Measurements from ENCODE around the gene TMEM131. TPM values are rescaled to one million over a fixed set of nuclear protein-coding genes. Genes with fewer than 3 reads are reported as not detected.

Gene TMEM131
- total RNA-seq, 4 donors from 2014 or later, result 39.0 to 58.5 (median 41.3) TPM

DNA sequence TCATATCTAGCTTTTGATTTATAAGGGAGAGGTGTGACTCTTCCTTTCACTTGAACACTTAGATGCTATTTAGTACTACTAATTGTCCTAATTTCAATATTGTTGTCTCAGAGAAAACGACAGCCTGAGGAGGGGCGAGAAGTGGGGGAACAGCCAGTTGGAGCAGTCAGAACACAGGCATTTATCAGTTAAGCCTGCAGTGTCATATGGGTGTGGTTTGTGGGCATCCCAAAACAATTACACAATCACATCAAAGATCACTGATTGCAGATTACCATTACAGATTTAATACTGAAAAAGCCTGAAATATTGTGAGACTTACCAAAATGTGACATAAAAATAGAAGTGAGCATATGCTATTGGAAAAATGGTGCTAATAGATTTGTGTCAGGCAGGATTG, 15.8 kb downstream of the TMEM131 start:
- peaks cover 0 to 11% (median 0%) of the 10 kb centered on the region in 4 donors for H3K4me1 ChIP-seq
- DNase-seq (ENCODE audit: low spot score in 2 of 2), result no peak
- no peak overlapping the region for H3K27ac ChIP-seq
- no peaks in the 10 kb centered on the region for H3K27me3 ChIP-seq
- H3K9me3 ChIP-seq, result peaks cover 0 to 28% (median 8%) of the 10 kb centered on the region in 4 donors
- 93 to 95% methylated on average over 2 of the region's 2 CpGs for WGBS, 2 donors
- H3K4me3 ChIP-seq, result no peak overlapping the region
- no peak for TF ChIP-seq POLR2A (IDR thresholded peaks at IDR 0.05)
- peaks cover 0 to 10% (median 0%) of the 10 kb centered on the region in 3 donors for H3K36me3 ChIP-seq

DNA sequence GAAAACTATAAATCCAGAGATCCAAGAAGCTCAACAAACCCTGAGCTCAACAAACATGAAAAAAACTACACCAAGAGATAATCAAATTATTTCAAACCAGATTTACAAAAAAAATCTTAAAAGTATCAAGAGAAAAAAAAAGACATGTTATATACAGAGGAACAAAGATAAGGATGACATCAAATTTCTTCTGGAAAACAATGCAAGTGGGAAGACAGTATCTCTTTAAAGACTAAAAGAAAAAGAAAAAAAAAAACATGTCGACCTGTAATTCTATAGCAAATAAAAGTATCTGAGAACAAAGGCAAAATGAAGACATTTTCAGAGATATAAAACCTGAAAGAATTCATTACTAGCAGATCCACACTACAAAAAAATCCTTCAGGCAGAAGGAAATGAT, 21.3 kb downstream of the TMEM131 start:
- peaks cover 0 to 13% (median 0%) of the 10 kb centered on the region in 4 donors for H3K4me1 ChIP-seq
- H3K36me3 ChIP-seq, result peaks cover 0 to 9% (median 0%) of the 10 kb centered on the region in 3 donors
- no peak overlapping the region for H3K4me3 ChIP-seq
- 88 to 96% methylated on average over 1 of the region's 1 CpG for WGBS, 2 donors
- no peaks in the 10 kb centered on the region for H3K27me3 ChIP-seq
- no peak overlapping the region for H3K27ac ChIP-seq
- peaks cover 0 to 48% (median 8%) of the 10 kb centered on the region in 4 donors for H3K9me3 ChIP-seq
- no peak for TF ChIP-seq EP300 (IDR thresholded peaks at IDR 0.05)
- no peak for TF ChIP-seq CTCF (IDR thresholded peaks at IDR 0.05)
- TF ChIP-seq POLR2A (IDR thresholded peaks at IDR 0.05), result no peak
- no peak for DNase-seq (ENCODE audit: low spot score in 2 of 2)

- Histone ChIP-seq H3K4me3 (no peak overlapping the region), H3K27me3 (no peaks in the 10 kb centered on the region), H3K27ac (no peak overlapping the region), H3K4me1 (peaks cover 0 to 24% (median 2%) of the 10 kb centered on the region in 4 donors), H3K36me3 (no peaks in the 10 kb centered on the region), H3K9me3 (peaks cover 0 to 26% (median 2%) of the 10 kb centered on the region in 4 donors)
- 89% methylated on average over 5 of the region's 5 CpGs for WGBS, 2 donors
- DNase-seq (ENCODE audit: low spot score in 2 of 2), result no peak
- no peak for TF ChIP-seq POLR2A (IDR thresholded peaks at IDR 0.05)
- no peak for TF ChIP-seq CTCF (IDR thresholded peaks at IDR 0.05)
- TF ChIP-seq EP300 (IDR thresholded peaks at IDR 0.05), result no peak
Observed at GRCh38 chr2:97970293-97971060, 25.3 kb downstream of the TMEM131 start.

GRCh38 chr2:97969081-97970067, 26.4 kb downstream of the TMEM131 start:
- DNase-seq (ENCODE audit: low spot score in 2 of 2), result no peak
- no peaks in the 10 kb centered on the region for H3K27me3 ChIP-seq
- TF ChIP-seq EP300 (IDR thresholded peaks at IDR 0.05), result no peak
- no peak for TF ChIP-seq POLR2A (IDR thresholded peaks at IDR 0.05)
- no peak for TF ChIP-seq CTCF (IDR thresholded peaks at IDR 0.05)
- H3K9me3 ChIP-seq, result peaks cover 0 to 15% (median 0%) of the 10 kb centered on the region in 4 donors
- 58 to 61% methylated on average over 4 of the region's 4 CpGs for WGBS, 2 donors
- H3K27ac ChIP-seq, result no peak overlapping the region
- H3K36me3 ChIP-seq, result no peaks in the 10 kb centered on the region
- H3K4me1 ChIP-seq, result peaks cover 0 to 24% (median 2%) of the 10 kb centered on the region in 4 donors
- no peak overlapping the region for H3K4me3 ChIP-seq

DNA sequence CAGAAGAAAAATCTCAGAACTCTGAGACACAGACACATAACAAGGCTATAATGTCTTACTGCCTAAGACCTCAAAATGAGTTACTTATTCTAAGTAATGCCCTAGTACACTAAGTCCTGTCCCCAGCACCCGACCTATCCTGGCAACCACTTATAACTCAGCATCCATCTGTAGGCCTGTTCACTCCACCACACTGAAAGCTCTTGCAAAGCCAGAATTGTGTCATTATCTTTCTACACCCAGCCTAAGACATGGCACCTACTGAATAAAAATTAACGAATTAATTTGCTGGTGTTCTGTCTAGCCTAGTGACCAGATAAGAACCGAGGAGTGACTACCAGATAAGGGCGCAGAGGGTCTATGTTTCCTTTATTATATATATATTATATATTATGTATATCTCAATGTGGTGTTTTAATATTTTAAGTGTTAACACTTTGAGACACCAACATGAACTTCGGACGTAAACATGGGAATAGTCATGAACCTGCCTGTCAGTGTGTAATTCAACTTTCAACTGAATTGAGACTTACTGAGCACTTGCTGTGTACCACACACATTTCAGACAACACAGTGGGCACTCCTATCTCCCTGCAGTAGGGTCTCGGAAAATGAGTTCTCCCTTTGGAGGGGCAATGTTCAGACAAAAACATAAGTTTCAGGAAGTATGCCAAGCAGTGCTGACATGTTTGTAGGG, 27.7 kb downstream of the TMEM131 start:
- H3K36me3 ChIP-seq, result no peaks in the 10 kb centered on the region
- H3K4me1 ChIP-seq, result peaks cover 0 to 24% (median 2%) of the 10 kb centered on the region in 4 donors
- no peak for DNase-seq (ENCODE audit: low spot score in 2 of 2)
- TF ChIP-seq CTCF (IDR thresholded peaks at IDR 0.05) (no peak), EP300 (IDR thresholded peaks at IDR 0.05) (no peak), POLR2A (IDR thresholded peaks at IDR 0.05) (no peak)
- H3K9me3 ChIP-seq, result peaks cover 0 to 6% (median 0%) of the 10 kb centered on the region in 4 donors
- no peak overlapping the region for H3K27ac ChIP-seq
- H3K4me3 ChIP-seq, result no peak overlapping the region
- WGBS, 2 donors, result 95 to 97% methylated on average over 7 of the region's 7 CpGs
- H3K27me3 ChIP-seq, result no peaks in the 10 kb centered on the region
